AG10803 (cell line): ENCODE measurements around the gene OTUD5.
A peak's percentile ranks its signal among the peaks of the same experiment; 100 is the strongest.

ENCODE experiments used
- DNase-seq: peaks from one replicate; pipeline ENCODE4 v3.0.0; 2010; ENCODE audit warnings: low read depth
- H3K4me3 ChIP-seq: 2 replicates; pipeline ENCODE4 v1.5.1; 2011; ENCODE audit warnings: mild to moderate bottlenecking, low read length, control low read depth
- CTCF ChIP-seq: conservative IDR thresholded peaks from 2 replicates; pipeline ENCODE4 v1.5.1; 2011; ENCODE audit warnings: mild to moderate bottlenecking, low read length, control low read depth, inconsistent platforms

Gene OTUD5

GRCh38 chrX:48957477-48957826 is at the start of gene OTUD5:
Gene OTUD5, minus strand, starts transcription at chrX:48957607. Its CDS starts 37 bp downstream, at chrX:48957570.
- no peak for TF ChIP-seq CTCF
- DNase-seq = no peak
- peak within 1 kb of the TSS; percentile 79 for H3K4me3 ChIP-seq

- no peak for DNase-seq
- no peak for TF ChIP-seq CTCF
- H3K4me3 ChIP-seq = no peak overlapping the region
Observed at GRCh38 chrX:49003696-49004095, 46.3 kb upstream of the OTUD5 start.

GRCh38 chrX:49002091-49002935 is 44.9 kb upstream of the OTUD5 start, which contains the start of gene GRIPAP1:
Gene GRIPAP1, minus strand, starts transcription at chrX:49002264. Its CDS starts 35 bp downstream, at chrX:49002229.
- TF ChIP-seq CTCF = no peak
- peak; percentile 81 for DNase-seq
- H3K4me3 ChIP-seq = peak within 1 kb of the TSS; percentile 82

GRCh38 chrX:49001521-49002090 is 44.2 kb upstream of the OTUD5 start:
- no peak for TF ChIP-seq CTCF
- peak overlapping the region; percentile 82 for H3K4me3 ChIP-seq
- DNase-seq = peak; percentile 30

- no peak for TF ChIP-seq CTCF
- H3K4me3 ChIP-seq = no peak overlapping the region
- DNase-seq = no peak
Observed at GRCh38 chrX:49000636-49001035, 43.2 kb upstream of the OTUD5 start.

GRCh38 chrX:48999030-48999429 is 41.6 kb upstream of the OTUD5 start:
- H3K4me3 ChIP-seq = no peak overlapping the region
- no peak for TF ChIP-seq CTCF
- DNase-seq = no peak

GRCh38 chrX:48998391-48998790 is 41.0 kb upstream of the OTUD5 start:
- TF ChIP-seq CTCF = no peak
- H3K4me3 ChIP-seq = no peak overlapping the region
- DNase-seq = no peak
